K562 (cell line): ENCODE results near the gene LRP1B. TPM values are rescaled to one million over a fixed set of nuclear protein-coding genes. Genes with fewer than 3 reads are reported as not detected.

Experiments
- ATAC-seq: fragments of 200-7000 bp; cut with Tn5 transposase; 3 replicates; pipeline ENCODE4 v1.9.1; 2020; ENCODE audit warnings: moderate library complexity
- BruUV-seq: library from RNA; stranded (reverse); fragments of 400-500 nt; replicated peaks from 2 replicates; lab custom pipeline; 2021; lab: Mats Ljungman, UMichigan
- CTCF ChIA-PET: fragments of 300-600 bp; formaldehyde crosslinking; extraction: SDS; loops from one replicate; lab custom pipeline; 2021; ENCODE audit warnings: low intra/inter-chr PET ratio; lab: Yijun Ruan, JAX
- POLR2A ChIA-PET: fragments of 300-600, 350-650 bp; sonication (Branson Sonifier 250); formaldehyde crosslinking; extraction: SDS; loops from one replicate; lab custom pipeline; 2021; ENCODE audit warnings: antibody characterized with exemption, inconsistent platforms; lab: Yijun Ruan, JAX
- DNase-seq, 4 experiments: peaks; one replicate each; pipeline versions ENCODE4 v3.0.0 to v3.0.0-alpha.2; 2011 to 2018; ENCODE audit warnings: low spot score in 3 of 4, mixed read lengths in 3 of 4; ENCODE audit errors: extremely low read depth in 1 of 4
- FAIRE-seq: peaks from 2 replicates; lab custom pipeline; 2011; peaks lifted over from hg19 to GRCh38; lab: Jason Lieb, UNC
- H2AFZ ChIP-seq: 2 replicates; pipeline ENCODE4 v1.6.0; 2011; ENCODE audit warnings: low read depth, low read length, control low read depth, inconsistent platforms
- H3K27ac ChIP-seq: fragments of 200-600 bp; 3 replicates; pipeline ENCODE4 v1.8.0; 2011; ENCODE audit warnings: low read depth, mild to moderate bottlenecking, control low read depth, inconsistent platforms, low read length, moderate library complexity, mixed read lengths; ENCODE audit errors: extremely low read depth
- H3K27me3 ChIP-seq, 2 experiments: fragments of 300-600 bp in 1 of 2; 2 replicates in 1 of 2; 3 replicates in 1 of 2; pipeline versions ENCODE4 v1.6.0 to v1.8.0; 2011; ENCODE audit warnings: inconsistent platforms in 2 of 2, low read length in 2 of 2, mild to moderate bottlenecking in 1 of 2, mixed read lengths in 1 of 2, moderate library complexity in 1 of 2; ENCODE audit not compliant: control insufficient read depth in 2 of 2, insufficient read depth in 2 of 2
- H3K36me3 ChIP-seq: fragments of 300-600 bp; 3 replicates; pipeline ENCODE4 v1.8.0; 2011; ENCODE audit warnings: mild to moderate bottlenecking, low read length, inconsistent platforms; ENCODE audit not compliant: control insufficient read depth, insufficient read depth
- H3K4me1 ChIP-seq, 2 experiments: fragments of 200-600 bp in 1 of 2; replicated peaks in 1 of 2; 2 replicates in 1 of 2; 3 replicates in 1 of 2; pipeline versions ENCODE4 v1.5.1 to v1.8.0; 2011; ENCODE audit warnings: inconsistent platforms in 2 of 2, low read length in 2 of 2, mild to moderate bottlenecking in 1 of 2, mixed read lengths in 1 of 2, moderate library complexity in 1 of 2; ENCODE audit not compliant: control insufficient read depth in 2 of 2, insufficient read depth in 2 of 2
- H3K4me2 ChIP-seq: 2 replicates; pipeline ENCODE4 v1.6.1; 2011; ENCODE audit warnings: low read length, control low read depth, inconsistent platforms, mixed read lengths; ENCODE audit not compliant: insufficient read depth
- H3K4me3 ChIP-seq: fragments of 200-600 bp; sonication (generic), shearing (Covaris generic); 2 replicates; pipeline ENCODE4 v1.5.1; 2016; ENCODE audit warnings: control low read depth, inconsistent platforms
- H3K79me2 ChIP-seq: fragments of 200-600 bp; 3 replicates; pipeline ENCODE4 v1.8.0; 2011; ENCODE audit warnings: low read length, inconsistent platforms; ENCODE audit not compliant: control insufficient read depth, insufficient read depth
- H3K9ac ChIP-seq, 2 experiments: 2 replicates each; pipeline versions ENCODE4 v1.6.0 to v1.6.1; 2011; ENCODE audit warnings: low read depth in 2 of 2, low read length in 2 of 2, control low read depth in 1 of 2, inconsistent platforms in 1 of 2, mild to moderate bottlenecking in 1 of 2, mixed read lengths in 1 of 2; ENCODE audit not compliant: insufficient read depth in 1 of 2
- H3K9me1 ChIP-seq: one replicate; pipeline ENCODE4 v1.6.0; 2011; ENCODE audit warnings: inconsistent platforms, mild to moderate bottlenecking, low read length, moderate library complexity; ENCODE audit not compliant: control insufficient read depth, insufficient read depth
- H3K9me3 ChIP-seq: replicated peaks from 2 replicates; pipeline ENCODE4 v1.5.1; 2011; ENCODE audit warnings: low read depth, low read length, inconsistent platforms; ENCODE audit not compliant: control insufficient read depth, insufficient read depth
- H4K20me1 ChIP-seq: replicated peaks from 2 replicates; pipeline ENCODE4 v1.6.1; 2011; ENCODE audit warnings: low read length, inconsistent platforms, mixed read lengths; ENCODE audit not compliant: control insufficient read depth, insufficient read depth
- BDP1 ChIP-seq: IDR thresholded peaks from 3 replicates; pipeline ENCODE4 v1.6.1; 2011; ENCODE audit not compliant: insufficient read length, insufficient read depth
- CBX2 ChIP-seq: fragments of 200-600 bp; sonication (generic); IDR thresholded peaks from one replicate; pipeline ENCODE4 v1.6.1; 2012; ENCODE audit warnings: mild to moderate bottlenecking, low read length, inconsistent platforms; ENCODE audit not compliant: insufficient read depth, poor library complexity, severe bottlenecking
- CREB1 ChIP-seq, 2 experiments: sonication (generic) in 1 of 2; formaldehyde crosslinking in 1 of 2; IDR thresholded peaks; 2 replicates each; pipeline versions ENCODE4 v1.6.1 to v1.8.0; 2012 to 2022; ENCODE audit warnings: inconsistent platforms in 1 of 2, mild to moderate bottlenecking in 1 of 2, missing genetic modification reagents in 1 of 2, moderate library complexity in 1 of 2
- EP400 ChIP-seq: fragments of 450-650 bp; IDR thresholded peaks from 2 replicates; pipeline ENCODE4 v1.6.1; 2017; ENCODE audit warnings: antibody characterized with exemption, mild to moderate bottlenecking, moderate library complexity
- GABPA ChIP-seq: fragments of 200-800 bp; sonication (Bioruptor generic); conservative IDR thresholded peaks from 2 replicates; pipeline ENCODE4 v1.6.1; 2016; ENCODE audit warnings: low read depth, missing genetic modification characterization, missing compliant biosample characterization
- NCOA1 ChIP-seq: fragments of 450-650 bp; IDR thresholded peaks from 2 replicates; pipeline ENCODE4 v1.6.1; 2016; ENCODE audit warnings: low read depth
- NFYB ChIP-seq: IDR thresholded peaks from 2 replicates; pipeline ENCODE4 v1.6.1; 2011; ENCODE audit warnings: mild to moderate bottlenecking, moderate library complexity; ENCODE audit not compliant: insufficient read length; ENCODE audit errors: extremely low read depth
- POU5F1 ChIP-seq: fragments of 150-350 bp; IDR thresholded peaks from 2 replicates; pipeline ENCODE4 v1.6.1; 2014; ENCODE audit warnings: borderline replicate concordance, low read length, low read depth, mild to moderate bottlenecking; ENCODE audit not compliant: partially characterized antibody
- SRF ChIP-seq, 2 experiments: fragments of 250-450, 450-650 bp in 1 of 2; sonication (Bioruptor Pico) in 1 of 2; sonication (generic) in 1 of 2; formaldehyde crosslinking; IDR thresholded peaks; 2 replicates each; pipeline versions ENCODE4 v1.5.0 to v1.5.1; 2020 to 2022; ENCODE audit warnings: mild to moderate bottlenecking in 1 of 2, missing genetic modification reagents in 1 of 2
- TBP ChIP-seq: optimal IDR thresholded peaks from 2 replicates; pipeline ENCODE3; 2011; ENCODE audit warnings: low read depth, low read length, improper control_type of control experiment
- ZFX ChIP-seq: sonication (generic); formaldehyde crosslinking; IDR thresholded peaks from 2 replicates; pipeline ENCODE4 v1.8.0; 2022; ENCODE audit warnings: mild to moderate bottlenecking, missing genetic modification reagents, moderate library complexity
- ZKSCAN8 ChIP-seq: fragments of 200-800 bp; sonication (Bioruptor generic); IDR thresholded peaks from 2 replicates; pipeline ENCODE4 v1.6.1; 2016; ENCODE audit warnings: missing genetic modification characterization, missing compliant biosample characterization
- WGBS: fragments of 100-300 bp; shearing (Covaris generic); methylation state at CpG from one replicate; pipeline ENCODE4 v1.1.6; 2016; ENCODE audit warnings: low coverage, mixed read lengths; ENCODE audit not compliant: insufficient coverage; ENCODE audit errors: missing lambda C conversion rate; 5-methylcytosine and 5-hydroxymethylcytosine counted together
- in situ Hi-C: fragments of 300-500 bp; cut with MboI; formaldehyde crosslinking; loops from 4 replicates; pipeline ENCODE4 v1.15.0; 2018; ENCODE audit warnings: inconsistent platforms, mixed read lengths
- intact Hi-C: fragments of 100-400 bp; cut with micrococcal nuclease; formaldehyde crosslinking; loops from 2 replicates; pipeline ENCODE4 v1.14.2; 2022
- polyA plus RNA-seq, 8 experiments: library from polyadenylated mRNA; depleted of rRNA in 4 of 8; stranded (reverse) in 5 of 8; unstranded in 3 of 8; fragments of >200 nt; fragmentation: Nextera tagmentation in 2 of 8; fragmentation: Illumina TruSeq in 1 of 8; extraction: Ambion mirVana in 2 of 8; extraction: Trizol in 1 of 8; gene quantifications; 2 replicates each; pipeline versions ENCODE4 v1.2.1 to v1.2.3, GENCODE V29; 2011 to 2014; ENCODE audit warnings: inconsistent platforms in 1 of 8, missing spikeins in 1 of 8
- total RNA-seq, 7 experiments: library from RNA; depleted of rRNA in 6 of 7; stranded (reverse); fragments of >200 nt in 6 of 7; fragmentation: Illumina TruSeq in 2 of 7; extraction: Trizol in 2 of 7; gene quantifications; 2 replicates each; pipeline versions ENCODE4 v1.2.1 to v1.2.3, GENCODE V29; 2011 to 2021; ENCODE audit warnings: low replicate concordance in 1 of 7
- TF ChIP-seq, protein P1 (sequence below), 2 experiments: fragments of 200-800 bp in 1 of 2; sonication (Bioruptor generic) in 1 of 2; sonication (generic) in 1 of 2; formaldehyde crosslinking in 1 of 2; IDR thresholded peaks in 1 of 2; conservative IDR thresholded peaks in 1 of 2; 2 replicates each; pipeline versions ENCODE4 v1.5.0 to v1.6.1; 2016 to 2020; ENCODE audit warnings: missing compliant biosample characterization in 1 of 2, missing genetic modification characterization in 1 of 2, missing genetic modification reagents in 1 of 2

LRP1B gene
- total and polyA plus RNA-seq, 9 of the 15 experiments (the other 6 are each of a cell fraction or from before 2014, with no cell fraction given), result not detected

DNA sequence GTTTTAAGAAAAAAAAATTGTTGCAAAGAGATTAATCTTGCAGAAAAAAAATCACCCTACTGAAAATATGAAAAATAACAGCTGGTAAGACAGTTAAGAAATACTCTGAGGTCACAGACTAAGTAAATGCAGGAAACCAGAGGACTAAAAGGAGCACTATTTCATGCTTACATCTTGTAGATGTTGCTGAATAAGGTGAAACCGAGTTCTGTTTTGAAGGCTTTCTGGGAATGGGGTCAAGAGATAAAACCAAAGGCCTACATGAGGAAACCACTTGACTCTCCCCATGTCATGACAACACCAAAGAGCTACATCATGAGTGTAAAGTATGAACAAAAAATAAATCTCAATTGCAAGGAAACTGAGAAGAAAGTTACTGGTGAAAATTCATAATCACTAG lies 197.6 kb downstream of the LRP1B start:
- no peaks in the 10 kb centered on the region for H4K20me1 ChIP-seq
- no peak overlapping the region for H3K27ac ChIP-seq
- H3K4me2 ChIP-seq, result no peak overlapping the region
- BruUV-seq, result no TSS peak
- ATAC-seq (no peak), DNase-seq (no peak), FAIRE-seq (no peak)
- H3K4me3 ChIP-seq, result no peak overlapping the region
- TF ChIP-seq SRF (CRISPR knock-in tag; IDR thresholded peaks at IDR 0.05) (no peak), NCOA1 (no peak), POU5F1 (no peak), ZKSCAN8 (CRISPR knock-in tag) (no peak), NFYB (no peak), EP400 (no peak), TBP (no peak), BDP1 (no peak), ZFX (CRISPR knock-in tag) (no peak), GABPA (tag) (no peak), CREB1 (IDR thresholded peaks at IDR 0.05) (no peak), CREB1 (CRISPR knock-in tag; IDR thresholded peaks at IDR 0.05) (no peak), CBX2 (no peak)
- TF ChIP-seq, protein P1, sequence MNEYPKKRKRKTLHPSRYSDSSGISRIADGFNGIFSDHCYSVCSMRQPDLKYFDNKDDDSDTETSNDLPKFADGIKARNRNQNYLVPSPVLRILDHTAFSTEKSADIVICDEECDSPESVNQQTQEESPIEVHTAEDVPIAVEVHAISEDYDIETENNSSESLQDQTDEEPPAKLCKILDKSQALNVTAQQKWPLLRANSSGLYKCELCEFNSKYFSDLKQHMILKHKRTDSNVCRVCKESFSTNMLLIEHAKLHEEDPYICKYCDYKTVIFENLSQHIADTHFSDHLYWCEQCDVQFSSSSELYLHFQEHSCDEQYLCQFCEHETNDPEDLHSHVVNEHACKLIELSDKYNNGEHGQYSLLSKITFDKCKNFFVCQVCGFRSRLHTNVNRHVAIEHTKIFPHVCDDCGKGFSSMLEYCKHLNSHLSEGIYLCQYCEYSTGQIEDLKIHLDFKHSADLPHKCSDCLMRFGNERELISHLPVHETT (CRISPR knock-in tag; conservative IDR thresholded peaks at IDR 0.05 in 1 of 2, IDR thresholded peaks at IDR 0.05 in 1 of 2), result no peak
- POLR2A ChIA-PET, result no interaction called here
- H3K9me3 ChIP-seq, result no peaks in the 10 kb centered on the region; the same call in 1 of the 2 replicates
- no peaks in the 10 kb centered on the region for H3K27me3 ChIP-seq
- H3K4me1 ChIP-seq, result no peaks in the 10 kb centered on the region
- no peak overlapping the region for H2AFZ ChIP-seq
- no peak overlapping the region for H3K9ac ChIP-seq
- H3K79me2 ChIP-seq, result no peaks in the 10 kb centered on the region
- in situ Hi-C loops, result no loop called here
- WGBS, result 0% methylated on average over 1 of the region's 1 CpG
- intact Hi-C loops, result no loop called here
- no peaks in the 10 kb centered on the region for H3K9me1 ChIP-seq
- H3K36me3 ChIP-seq, result no peaks in the 10 kb centered on the region
- CTCF ChIA-PET, result no interaction called here
